A673 (cell line): ENCODE measurements around the gene SMARCC2. TPM values are rescaled to one million over a fixed set of nuclear protein-coding genes. Genes with fewer than 3 reads are reported as not detected.
"Not testable (repeated sequence)": the region's sequence is repeated elsewhere in the genome, so short reads cannot be mapped to it uniquely, and the experiment has no call there.

Experiments
- BruUV-seq: library from RNA; stranded (reverse); fragments of 400-500 nt; replicated peaks from 2 replicates; lab custom pipeline; 2021; lab: Mats Ljungman, UMichigan
- CTCF ChIA-PET: fragments of 300-600 bp; sonication (Branson Sonifier 250); formaldehyde crosslinking; loops from one replicate; lab custom pipeline; 2022; ENCODE audit warnings: antibody characterized with exemption; lab: Charles Lee
- POLR2A ChIA-PET: fragments of 300-600 bp; sonication (Branson Sonifier 250); formaldehyde crosslinking; loops from one replicate; lab custom pipeline; 2022; ENCODE audit warnings: antibody characterized with exemption; ENCODE audit not compliant: low non-redundant PET; lab: Charles Lee
- DNase-seq: peaks from one replicate; pipeline ENCODE4 v3.0.0-alpha.2; 2015; ENCODE audit warnings: low spot score
- H3K27ac ChIP-seq: fragments of 200-600 bp; sonication (generic); 2 replicates; pipeline ENCODE4 v1.5.1; 2016; ENCODE audit warnings: mixed run types, low read depth, mild to moderate bottlenecking, mixed read lengths, antibody characterized with exemption, low read length; ENCODE audit not compliant: poor library complexity, severe bottlenecking
- H3K27me3 ChIP-seq: fragments of 200-600 bp; sonication (generic); replicated peaks from 2 replicates; pipeline ENCODE4 v1.6.1; 2017; ENCODE audit warnings: mixed run types, low read depth, mild to moderate bottlenecking, mixed read lengths, antibody characterized with exemption, low read length; ENCODE audit not compliant: insufficient read depth, poor library complexity
- H3K36me3 ChIP-seq: fragments of 200-600 bp; sonication (generic); 2 replicates; pipeline ENCODE4 v1.6.1; 2016; ENCODE audit warnings: mixed run types, mild to moderate bottlenecking, mixed read lengths, antibody characterized with exemption, low read length; ENCODE audit not compliant: insufficient read depth, poor library complexity, severe bottlenecking
- H3K4me1 ChIP-seq: fragments of 200-600 bp; sonication (generic); 2 replicates; pipeline ENCODE4 v1.6.1; 2017; ENCODE audit warnings: mixed run types, mild to moderate bottlenecking, mixed read lengths, antibody characterized with exemption, low read length; ENCODE audit not compliant: insufficient read depth, poor library complexity, severe bottlenecking
- H3K4me3 ChIP-seq: fragments of 200-600 bp; sonication (generic); 2 replicates; pipeline ENCODE4 v1.5.1; 2016; ENCODE audit warnings: low read depth, mixed run types, mild to moderate bottlenecking, mixed read lengths, low read length; ENCODE audit not compliant: poor library complexity, severe bottlenecking
- H3K9me3 ChIP-seq: fragments of 200-600 bp; sonication (generic); 2 replicates; pipeline ENCODE4 v1.6.1; 2016; ENCODE audit warnings: mixed run types, low read depth, mild to moderate bottlenecking, mixed read lengths, antibody characterized with exemption, low read length; ENCODE audit not compliant: poor library complexity, severe bottlenecking
- CTCF ChIP-seq: fragments of 300-800, 200-600 bp; sonication (generic); conservative IDR thresholded peaks from 2 replicates; pipeline ENCODE4 v1.5.1; 2017; ENCODE audit warnings: low read depth, mild to moderate bottlenecking, antibody characterized with exemption, low read length, moderate library complexity, mixed read lengths
- EZH2 ChIP-seq: fragments of 200-600 bp; sonication (generic); IDR thresholded peaks from 2 replicates; pipeline ENCODE4 v1.6.1; 2017; ENCODE audit warnings: borderline replicate concordance, low read depth, mild to moderate bottlenecking, mixed read lengths, antibody characterized with exemption, low read length; ENCODE audit not compliant: poor library complexity, severe bottlenecking
- intact Hi-C: fragments of 100-400 bp; cut with micrococcal nuclease; formaldehyde crosslinking; loops from one replicate; pipeline ENCODE4 v1.10.0; 2022; ENCODE audit not compliant: unreplicated experiment
- total RNA-seq: library from RNA; stranded (reverse); gene quantifications from 2 replicates; pipeline ENCODE4 v1.2.3, GENCODE V29; 2021

Gene SMARCC2
- total RNA-seq, 1 experiment from 2014 or later: 133 TPM

GRCh38 chr12:56118688-56119357, 70.5 kb downstream of the SMARCC2 start:
- BruUV-seq: no TSS peak
- Histone ChIP-seq H3K36me3 (peaks cover 32% of the 10 kb centered on the region), H3K27me3 (no peaks in the 10 kb centered on the region), H3K4me3 (peak overlapping the region; percentile 71), H3K9me3 (no peaks in the 10 kb centered on the region), H3K27ac (peak overlapping the region; percentile 85), H3K4me1 (peaks cover 13% of the 10 kb centered on the region)
- intact Hi-C loops: loop anchor here (2.0 to 10.0 kb wide), 5 partner anchors 70 to 516 kb away; partner anchors contain the start of genes BAZ2A and SMARCC2
- DNase-seq: no peak
- no peak for TF ChIP-seq CTCF
- no peak for TF ChIP-seq EZH2
- CTCF ChIA-PET: interaction anchor here (0.6 to 1.6 kb wide), 7 partner anchors 9 to 179 kb away, joined by 3 to 17 read pairs (median 6); partner anchors contain the start of genes ESYT1 and SMARCC2
- POLR2A ChIA-PET: interaction anchor here (2.4 kb wide), 1 partner anchor 14 kb away, joined by 15 read pairs; the partner anchor contains the start of gene PA2G4

GRCh38 chr12:56117778-56118687, 71.2 kb downstream of the SMARCC2 start, which contains the start of gene ZC3H10:
Gene ZC3H10, plus strand, starts transcription at chr12:56118266. Its CDS starts 2,297 bp downstream, at chr12:56120563.
- Histone ChIP-seq H3K27ac (peak within 1 kb of the TSS; percentile 95), H3K4me1 (peaks cover 13% of the 10 kb centered on the region), H3K36me3 (peaks cover 40% of the 10 kb centered on the region), H3K9me3 (no peaks in the 10 kb centered on the region), H3K27me3 (no peaks in the 10 kb centered on the region), H3K4me3 (peak within 1 kb of the TSS; percentile 71)
- intact Hi-C loops: loop anchor here (2.0 to 10.0 kb wide), 5 partner anchors 71 to 517 kb away; partner anchors contain the start of genes BAZ2A and SMARCC2
- CTCF ChIA-PET: interaction anchor here (0.6 to 1.6 kb wide), 8 partner anchors 10 to 180 kb away, joined by 3 to 17 read pairs (median 4); partner anchors contain the start of genes ESYT1, PA2G4 and SMARCC2
- BruUV-seq: no TSS peak
- TF ChIP-seq CTCF: peak; percentile 61; the same call in 1 of the 2 replicates
- TF ChIP-seq EZH2: no peak
- POLR2A ChIA-PET: interaction anchor here (0.5 to 2.4 kb wide), 3 partner anchors 14 to 244 kb away, joined by 5 to 15 read pairs (median 6); partner anchors contain the start of gene PA2G4
- peak; percentile 99 for DNase-seq

GRCh38 chr12:56117082-56117706, 72.1 kb downstream of the SMARCC2 start:
- peak overlapping the region; percentile 95 for H3K27ac ChIP-seq
- peaks cover 46% of the 10 kb centered on the region for H3K36me3 ChIP-seq
- intact Hi-C loops: loop anchor here (5.0 to 10.0 kb wide), 2 partner anchors 70 to 518 kb away; partner anchors contain the start of gene BAZ2A
- not testable (repeated sequence) for H3K9me3 ChIP-seq, H3K27me3 ChIP-seq, DNase-seq
- BruUV-seq: TSS peak; percentile 95
- H3K4me3 ChIP-seq: peak overlapping the region; percentile 71
- ChIA-PET POLR2A (interaction anchor here (0.6 to 2.4 kb wide), 4 partner anchors 7 to 245 kb away, joined by 4 to 15 read pairs (median 5); partner anchors contain the start of gene PA2G4), CTCF (interaction anchor here (1.1 to 1.6 kb wide), 3 partner anchors 11 to 73 kb away, joined by 3 to 17 read pairs (median 13); partner anchors contain the start of genes ESYT1, PA2G4 and SMARCC2)
- H3K4me1 ChIP-seq: peaks cover 13% of the 10 kb centered on the region
